Measurements from ENCODE around the gene TMEM135. TPM values are rescaled to one million over a fixed set of nuclear protein-coding genes. Genes with fewer than 3 reads are reported as not detected.
A peak's percentile ranks its signal among the peaks of the same experiment; 100 is the strongest.

TMEM135 gene
- total RNA-seq, 1 donor from 2014 or later, result 28.1 TPM

DNA sequence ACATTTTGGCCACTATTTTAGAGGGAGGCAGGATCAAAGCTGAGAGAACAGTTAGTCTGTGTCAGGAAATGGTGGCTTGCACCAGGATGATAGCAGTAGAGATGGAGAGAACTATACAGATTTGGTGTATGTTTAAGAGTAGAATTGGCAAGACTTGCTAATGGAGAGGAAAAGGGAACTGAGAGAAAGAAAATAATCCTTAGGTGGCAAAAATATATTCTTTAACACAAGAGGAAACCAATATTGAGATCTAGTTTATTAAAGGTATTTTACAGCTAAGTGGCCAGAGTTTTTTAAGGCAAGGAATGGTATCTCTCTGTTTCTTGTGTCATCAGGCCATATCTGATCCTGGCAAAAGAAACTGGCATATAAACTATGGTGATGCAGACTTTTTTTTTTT is 278.8 kb downstream of the TMEM135 start:
- no peak for DNase-seq

DNA sequence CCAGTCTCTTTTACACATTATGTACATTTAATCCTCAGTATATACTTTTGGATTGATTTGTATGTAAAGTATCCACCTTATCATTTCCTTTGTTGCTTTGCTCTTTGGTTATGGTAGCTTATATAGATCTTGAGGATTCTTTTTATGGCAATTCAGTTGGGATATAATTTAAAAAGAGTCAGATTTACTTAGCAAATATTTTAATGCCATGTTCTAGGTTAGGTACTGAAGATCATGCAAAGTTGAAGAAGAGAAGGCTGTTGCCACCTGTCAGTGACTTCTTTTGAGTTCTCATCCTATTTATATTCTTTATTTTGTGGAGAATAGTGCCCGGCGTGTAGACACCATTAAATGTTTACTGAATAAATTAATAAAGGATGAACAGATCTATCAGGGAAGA is 279.7 kb downstream of the TMEM135 start:
- no peak for DNase-seq

DNA sequence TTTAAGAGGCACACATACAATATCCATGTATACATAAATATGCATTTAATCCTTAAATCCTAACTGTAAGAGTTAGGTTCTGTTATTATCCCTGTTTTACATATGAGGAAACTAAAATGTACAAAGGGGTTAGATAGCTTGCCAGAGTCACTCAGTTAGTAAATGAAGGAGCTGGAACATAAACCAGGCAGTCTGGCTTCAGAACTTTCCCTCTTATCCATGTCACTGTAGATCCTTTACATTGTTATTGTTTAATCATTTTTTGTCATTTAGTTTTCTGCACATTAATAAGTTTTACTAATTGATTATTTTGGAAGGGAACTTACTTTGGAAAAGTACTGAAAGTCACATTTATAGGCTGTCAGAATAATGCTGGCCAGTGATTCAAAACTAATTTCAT is 282.4 kb downstream of the TMEM135 start:
- no peak for DNase-seq

GRCh38 chr11:87322568-87322967 is 284.8 kb downstream of the TMEM135 start:
- DNase-seq, result no peak

GRCh38 chr11:87323899-87324298 is 286.2 kb downstream of the TMEM135 start:
- no peak for DNase-seq

DNA sequence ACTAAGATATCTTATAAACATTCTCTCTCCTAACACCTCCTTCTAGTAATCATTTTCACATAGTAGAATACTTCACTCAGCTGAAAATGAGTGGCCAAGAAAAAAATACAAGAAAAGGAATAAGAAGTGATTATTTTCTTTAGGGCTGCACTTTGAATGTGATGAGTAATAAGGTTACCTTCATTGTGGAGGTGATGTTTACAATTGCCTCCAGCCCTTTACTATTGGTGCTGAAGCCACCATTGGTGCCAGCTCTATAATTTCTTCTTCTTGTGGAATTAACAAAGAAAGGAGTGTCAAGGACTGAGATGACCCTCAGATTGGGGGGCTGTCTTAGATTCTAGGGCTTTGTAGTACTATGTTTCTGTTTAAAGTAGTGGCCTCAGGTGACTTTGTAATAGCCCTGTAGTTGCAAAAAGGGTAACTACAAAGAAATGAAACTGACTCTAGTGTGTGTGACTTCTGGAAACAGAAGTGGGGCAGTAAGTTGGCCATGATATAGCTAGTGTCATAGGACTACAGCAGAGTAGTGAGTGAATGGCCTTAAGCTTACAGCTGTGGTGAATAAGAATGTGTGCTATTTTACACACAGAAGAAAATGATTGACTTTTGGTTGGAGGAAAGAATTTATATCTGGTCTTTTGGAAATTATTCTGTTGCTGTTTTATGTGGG is 287.2 kb downstream of the TMEM135 start:
- no peak for DNase-seq

DNA sequence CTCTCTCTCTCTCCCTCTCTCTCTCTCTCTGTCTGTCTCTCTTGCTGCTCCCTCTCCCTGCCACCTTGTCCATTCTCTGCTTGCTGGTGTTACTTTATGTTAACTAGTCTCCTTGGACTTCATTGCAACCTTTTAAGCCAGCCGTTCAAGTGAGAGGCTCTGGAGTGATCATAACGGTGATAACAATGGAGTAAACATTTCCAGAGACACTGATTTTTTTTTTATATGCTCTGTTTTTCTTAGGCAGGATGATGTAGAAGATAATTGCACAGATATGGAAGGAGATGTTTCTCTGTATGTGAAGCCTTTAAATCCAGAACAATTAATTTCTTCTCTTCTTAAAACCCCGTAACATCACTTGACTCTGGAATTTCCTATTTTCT is 287.7 kb downstream of the TMEM135 start:
- no peak for DNase-seq

- DNase-seq, result no peak
These were observed 288.9 kb downstream of the TMEM135 start for GRCh38 chr11:87326594-87326993.

- DNase-seq, result no peak
These were observed 291.4 kb downstream of the TMEM135 start for GRCh38 chr11:87329172-87329571.

- no peak for DNase-seq
These were observed 292.5 kb downstream of the TMEM135 start for GRCh38 chr11:87330187-87330601.

DNA sequence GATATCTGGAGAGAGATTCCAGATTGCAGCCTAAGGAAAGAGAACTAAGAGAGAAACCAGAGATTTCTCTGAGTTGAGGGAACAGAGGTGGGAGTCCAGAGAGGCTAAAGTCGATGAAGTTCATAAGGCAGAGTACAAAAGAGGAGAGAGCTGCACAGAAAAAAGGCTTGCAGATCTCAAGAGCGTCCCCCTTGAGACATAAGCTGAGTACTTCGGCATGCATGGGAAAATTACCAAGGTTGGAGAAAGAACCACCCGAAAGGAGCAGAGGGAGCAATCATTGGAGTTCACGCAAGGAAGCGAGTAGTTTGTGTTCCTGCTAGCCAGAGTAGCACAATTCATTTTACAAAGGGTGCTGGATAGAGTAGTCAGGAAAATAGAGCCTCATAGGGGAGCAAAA is 293.5 kb downstream of the TMEM135 start:
- no peak for DNase-seq

- no peak for DNase-seq
These were observed 300.4 kb downstream of the TMEM135 start for GRCh38 chr11:87338046-87338639.

DNA sequence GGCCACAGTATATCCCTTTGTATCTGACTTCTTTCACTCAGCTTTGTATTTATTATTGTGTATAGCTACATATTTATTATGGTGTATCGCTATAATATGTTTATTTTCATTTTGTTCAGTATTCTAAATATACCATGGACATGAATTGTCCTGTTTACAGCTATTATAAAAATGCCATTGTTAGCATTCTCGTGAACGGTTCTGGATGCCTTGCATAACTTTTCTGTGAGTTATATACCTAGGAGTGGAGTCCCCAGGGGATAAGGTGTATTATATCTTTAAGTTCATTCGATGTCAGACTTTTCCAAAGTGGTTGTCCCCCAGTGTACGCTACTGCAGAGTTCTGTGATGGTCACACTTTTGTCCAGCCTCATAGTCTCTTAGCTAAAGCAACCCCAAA is 301.7 kb downstream of the TMEM135 start:
- no peak for DNase-seq

DNA sequence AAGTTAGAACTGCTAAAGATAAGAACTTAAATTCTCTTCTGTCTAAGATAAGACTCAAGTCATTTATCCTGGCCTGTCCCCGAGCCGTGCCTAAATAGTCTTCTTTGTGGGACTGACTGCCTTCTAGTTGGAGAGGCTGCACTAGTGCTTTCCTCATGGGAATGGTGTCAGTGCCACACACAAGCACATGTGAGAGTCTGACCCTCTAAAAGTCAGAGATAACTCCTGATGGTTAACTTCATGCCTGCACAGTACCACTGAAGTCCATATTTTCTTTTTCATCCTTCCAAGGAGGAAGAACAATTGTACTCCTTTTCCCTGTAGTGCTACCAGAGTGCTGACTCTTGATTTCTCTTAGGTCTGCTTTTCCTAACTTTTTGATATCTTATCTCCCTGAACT is 309.7 kb downstream of the TMEM135 start:
- no peak for DNase-seq

DNA sequence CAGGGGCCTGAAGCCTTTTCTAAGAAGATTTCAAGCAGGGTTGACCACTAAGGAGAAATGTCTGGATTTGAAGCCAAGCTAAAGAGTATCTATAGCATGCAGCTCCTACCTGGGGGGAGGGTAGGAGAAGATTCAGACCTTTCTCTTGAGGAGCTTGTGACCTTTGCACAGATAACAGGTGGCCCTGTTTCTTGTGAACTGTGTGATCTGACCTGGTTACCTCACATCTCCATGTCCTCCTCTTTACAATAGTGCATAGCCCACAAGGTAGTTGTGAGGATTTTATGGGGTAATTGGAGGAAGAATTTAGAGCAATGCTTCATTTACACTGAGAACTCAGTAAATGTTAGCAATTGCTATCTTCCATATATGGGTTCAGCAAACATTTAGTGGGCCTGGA is 310.1 kb downstream of the TMEM135 start:
- DNase-seq, result no peak

- DNase-seq, result no peak
These were observed 313.9 kb downstream of the TMEM135 start for GRCh38 chr11:87351676-87352075.

- DNase-seq, result peak; percentile 92
These were observed 315.3 kb downstream of the TMEM135 start for GRCh38 chr11:87352759-87353707.

DNA sequence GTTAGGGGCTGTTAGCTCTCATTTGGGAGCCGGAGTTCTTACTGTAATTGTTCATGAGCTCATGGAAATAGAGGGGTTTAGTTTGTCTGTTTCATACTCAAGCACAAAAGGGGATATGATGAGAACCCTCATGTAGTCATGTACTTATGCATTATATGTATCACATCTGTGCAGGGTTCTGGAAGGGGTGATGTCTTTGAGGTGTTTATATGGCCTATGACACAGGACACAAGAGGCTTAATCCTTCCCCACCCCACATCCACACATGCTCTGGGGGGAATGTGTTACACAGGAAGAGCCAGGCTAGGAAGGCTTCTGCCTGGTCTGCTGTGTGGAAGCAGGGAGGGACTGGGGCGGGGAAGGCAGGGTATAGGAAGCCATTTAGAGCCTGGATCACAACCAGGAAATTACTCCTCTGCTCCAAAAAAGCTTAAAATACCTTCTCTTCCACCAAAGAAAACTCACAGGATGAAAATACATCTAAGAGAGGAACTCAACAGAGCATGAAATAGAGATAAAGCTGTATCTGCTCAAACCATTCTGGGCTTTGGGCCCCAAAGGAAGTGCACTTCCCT is 316.1 kb downstream of the TMEM135 start:
- peak; percentile 32 for DNase-seq

DNA sequence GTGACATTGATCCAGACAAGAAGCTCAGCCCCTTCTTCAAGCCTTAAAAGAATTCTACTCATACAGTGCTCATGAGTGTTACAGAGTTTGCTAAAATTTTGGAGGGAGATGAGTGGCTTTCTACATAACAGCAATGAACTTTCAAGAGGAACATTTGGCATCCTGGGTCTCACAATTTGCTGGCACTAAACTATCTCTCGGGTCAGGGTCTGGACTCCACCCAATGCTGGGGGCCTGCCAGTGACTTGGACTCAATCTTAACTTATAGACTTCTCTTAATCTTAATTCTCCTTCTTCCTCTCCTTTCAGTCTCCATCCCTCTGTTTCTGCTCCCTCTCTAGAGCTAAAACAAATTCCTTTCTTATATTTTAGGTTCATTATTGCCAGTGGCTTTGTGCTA is 317.9 kb downstream of the TMEM135 start:
- DNase-seq, result no peak

DNA sequence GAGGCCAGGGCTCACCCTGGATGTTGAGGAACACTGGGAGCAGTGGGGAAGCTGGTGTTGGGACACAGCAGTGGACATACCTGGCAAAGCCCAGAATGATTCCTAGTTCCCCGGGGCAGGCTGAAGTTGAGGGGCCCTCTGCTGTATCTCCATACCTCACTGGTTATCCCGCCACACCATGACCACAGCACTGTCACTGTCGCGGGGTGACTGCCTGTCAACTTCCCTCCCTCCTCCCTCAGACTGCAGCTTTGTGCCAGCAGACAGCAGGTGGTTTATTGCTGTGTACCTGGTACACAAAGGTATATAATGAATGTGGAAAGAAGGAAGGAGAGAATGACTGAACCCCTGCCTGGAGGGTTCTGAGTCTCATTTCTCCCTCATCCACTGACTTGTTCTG is 318.7 kb downstream of the TMEM135 start:
- no peak for DNase-seq

DNA sequence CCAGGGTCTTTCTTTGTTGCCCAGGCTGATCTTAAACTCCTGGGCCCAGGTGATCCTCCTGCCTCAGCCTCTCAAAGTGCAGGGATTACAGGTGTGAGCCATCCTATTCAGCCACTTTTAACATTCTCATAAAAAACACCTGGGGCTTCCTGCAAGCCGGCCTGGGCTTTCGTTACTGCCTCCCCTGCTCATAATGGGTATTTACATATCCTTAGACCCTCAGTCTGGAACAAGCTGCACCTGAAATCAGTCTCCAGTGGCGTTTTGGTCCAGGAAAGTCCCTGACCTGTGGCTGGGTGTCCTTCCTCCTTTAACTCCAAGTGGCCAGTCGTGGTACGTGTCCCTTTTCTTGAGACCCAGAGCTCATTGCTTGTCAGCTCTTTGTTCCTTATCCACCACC is 320.7 kb downstream of the TMEM135 start:
- no peak for DNase-seq

GRCh38 chr11:87359401-87359800 is 321.7 kb downstream of the TMEM135 start:
- no peak for DNase-seq

DNA sequence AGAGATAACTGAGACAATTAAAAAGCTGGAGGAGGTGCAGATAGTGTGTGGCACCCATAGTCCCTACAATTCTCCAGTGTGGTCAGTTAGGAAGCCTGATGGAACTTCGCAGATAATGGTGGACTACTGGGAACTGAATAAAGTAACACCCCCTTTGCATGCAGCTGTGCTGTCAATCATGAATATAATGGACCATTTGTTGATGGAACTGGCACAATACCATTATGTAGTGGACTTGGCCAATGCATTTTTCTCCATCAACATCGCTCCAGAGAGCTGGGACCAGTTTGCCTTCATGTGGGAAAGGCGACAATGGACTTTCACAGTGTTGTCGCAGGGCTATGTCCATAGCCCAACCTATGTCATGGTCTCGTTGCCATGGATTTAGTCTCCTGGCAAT is 324.2 kb downstream of the TMEM135 start:
- no peak for DNase-seq
